Measurements from ENCODE around the gene IRGQ. TPM values are rescaled to one million over a fixed set of nuclear protein-coding genes. Genes with fewer than 3 reads are reported as not detected.

IRGQ gene
- total and polyA plus RNA-seq, 2 donors from 2014 or later = 9.5 to 24.2 TPM

- no peak for FAIRE-seq
- intact Hi-C loops (cut with DNase I) = no loop called here
Observed at GRCh38 chr19:43584484-43584883, 11.4 kb downstream of the IRGQ start.

GRCh38 chr19:43582495-43582894 is 13.4 kb downstream of the IRGQ start:
- intact Hi-C loops (cut with DNase I) = no loop called here
- Histone ChIP-seq H3K27me3 (ENCODE audit: control insufficient read depth, insufficient read depth, low read length) (no peaks in the 10 kb centered on the region), H3K4me3 (ENCODE audit: low read length in 3 of 3) (no peak overlapping the region), H3K9ac (ENCODE audit: low read length in 3 of 3) (no peak overlapping the region), H3K27ac (ENCODE audit: low read depth in 2 of 2, low read length in 2 of 2) (peak overlapping the region in 1 of 2 donors; percentile 9), H3K9me3 (ENCODE audit: control insufficient read depth in 2 of 3, insufficient read depth in 1 of 3, low read length in 3 of 3) (no peaks in the 10 kb centered on the region), H3K4me1 (ENCODE audit: control insufficient read depth in 2 of 3, insufficient read depth in 2 of 3, low read depth in 1 of 3, low read length in 3 of 3) (peaks cover 0 to 29% (median 17%) of the 10 kb centered on the region in 3 donors), H3K36me3 (ENCODE audit: control insufficient read depth in 2 of 3, insufficient read depth in 3 of 3, low read length in 3 of 3) (no peaks in the 10 kb centered on the region)
- DNase-seq = no peak
- FAIRE-seq = no peak
- TF ChIP-seq, protein P1, sequence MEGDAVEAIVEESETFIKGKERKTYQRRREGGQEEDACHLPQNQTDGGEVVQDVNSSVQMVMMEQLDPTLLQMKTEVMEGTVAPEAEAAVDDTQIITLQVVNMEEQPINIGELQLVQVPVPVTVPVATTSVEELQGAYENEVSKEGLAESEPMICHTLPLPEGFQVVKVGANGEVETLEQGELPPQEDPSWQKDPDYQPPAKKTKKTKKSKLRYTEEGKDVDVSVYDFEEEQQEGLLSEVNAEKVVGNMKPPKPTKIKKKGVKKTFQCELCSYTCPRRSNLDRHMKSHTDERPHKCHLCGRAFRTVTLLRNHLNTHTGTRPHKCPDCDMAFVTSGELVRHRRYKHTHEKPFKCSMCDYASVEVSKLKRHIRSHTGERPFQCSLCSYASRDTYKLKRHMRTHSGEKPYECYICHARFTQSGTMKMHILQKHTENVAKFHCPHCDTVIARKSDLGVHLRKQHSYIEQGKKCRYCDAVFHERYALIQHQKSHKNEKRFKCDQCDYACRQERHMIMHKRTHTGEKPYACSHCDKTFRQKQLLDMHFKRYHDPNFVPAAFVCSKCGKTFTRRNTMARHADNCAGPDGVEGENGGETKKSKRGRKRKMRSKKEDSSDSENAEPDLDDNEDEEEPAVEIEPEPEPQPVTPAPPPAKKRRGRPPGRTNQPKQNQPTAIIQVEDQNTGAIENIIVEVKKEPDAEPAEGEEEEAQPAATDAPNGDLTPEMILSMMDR (IDR thresholded peaks at IDR 0.05; ENCODE audit: borderline replicate concordance, extremely low read depth, insufficient read depth) = no peak

More at GRCh38 chr19:43584484-43584883, 11.4 kb downstream of the IRGQ start:
- DNase-seq = peak in 2 of 5 donors; percentile 31 to 42
- peak overlapping the region; percentile 84 to 89 for H3K27ac ChIP-seq (ENCODE audit: low read depth in 2 of 2, low read length in 2 of 2)
- H3K27me3 ChIP-seq (ENCODE audit: control insufficient read depth, insufficient read depth, low read length) = no peaks in the 10 kb centered on the region
- TF ChIP-seq, protein P1 (IDR thresholded peaks at IDR 0.05; ENCODE audit: borderline replicate concordance, extremely low read depth, insufficient read depth) = no peak
- H3K36me3 ChIP-seq (ENCODE audit: control insufficient read depth in 2 of 3, insufficient read depth in 3 of 3, low read length in 3 of 3) = peaks cover 0 to 6% (median 5%) of the 10 kb centered on the region in 3 donors
- no peaks in the 10 kb centered on the region for H3K9me3 ChIP-seq (ENCODE audit: control insufficient read depth in 2 of 3, insufficient read depth in 1 of 3, low read length in 3 of 3)
- peak overlapping the region in 1 of 3 donors; percentile 11 for H3K4me3 ChIP-seq (ENCODE audit: low read length in 3 of 3)
- peak overlapping the region in 1 of 3 donors; percentile 35 for H3K9ac ChIP-seq (ENCODE audit: low read length in 3 of 3)
- H3K4me1 ChIP-seq (ENCODE audit: control insufficient read depth in 2 of 3, insufficient read depth in 2 of 3, low read depth in 1 of 3, low read length in 3 of 3) = peaks cover 0 to 29% (median 17%) of the 10 kb centered on the region in 3 donors

DNA sequence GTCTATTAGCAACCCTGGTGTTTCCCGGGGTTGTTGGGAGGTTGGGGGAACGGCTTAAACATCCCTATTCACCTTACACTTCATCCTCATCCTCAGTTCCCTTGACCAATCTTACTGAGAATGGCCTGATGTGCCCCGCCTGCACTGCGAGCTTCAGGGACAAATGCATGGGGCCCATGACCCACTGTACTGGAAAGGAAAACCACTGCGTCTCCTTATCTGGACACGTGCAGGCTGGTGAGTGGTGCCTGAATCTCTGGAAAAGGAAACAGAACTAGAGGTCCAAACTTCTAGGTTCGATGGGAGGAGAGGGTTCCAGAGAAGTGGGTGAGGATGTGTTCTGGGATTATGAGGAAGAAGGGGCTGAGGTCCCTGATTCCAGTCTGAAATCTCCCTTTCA is 14.5 kb downstream of the IRGQ start:
- peak in 1 of 5 donors; percentile 42 for DNase-seq
- intact Hi-C loops (cut with DNase I) = no loop called here
- FAIRE-seq = no peak
- peak overlapping the region in 1 of 2 donors; percentile 41 for H3K27ac ChIP-seq (ENCODE audit: low read depth in 2 of 2, low read length in 2 of 2)
- peak overlapping the region in 2 of 3 donors; percentile 56 to 71 for H3K4me3 ChIP-seq (ENCODE audit: low read length in 3 of 3)
- no peaks in the 10 kb centered on the region for H3K9me3 ChIP-seq (ENCODE audit: control insufficient read depth in 2 of 3, insufficient read depth in 1 of 3, low read length in 3 of 3)
- H3K4me1 ChIP-seq (ENCODE audit: control insufficient read depth in 2 of 3, insufficient read depth in 2 of 3, low read depth in 1 of 3, low read length in 3 of 3) = peaks cover 0 to 29% (median 17%) of the 10 kb centered on the region in 3 donors
- no peaks in the 10 kb centered on the region for H3K27me3 ChIP-seq (ENCODE audit: control insufficient read depth, insufficient read depth, low read length)
- no peaks in the 10 kb centered on the region for H3K36me3 ChIP-seq (ENCODE audit: control insufficient read depth in 2 of 3, insufficient read depth in 3 of 3, low read length in 3 of 3)
- peak overlapping the region in 1 of 3 donors; percentile 51 for H3K9ac ChIP-seq (ENCODE audit: low read length in 3 of 3)
- TF ChIP-seq, protein P1 (IDR thresholded peaks at IDR 0.05; ENCODE audit: borderline replicate concordance, extremely low read depth, insufficient read depth) = no peak

GRCh38 chr19:43578787-43579186 is 17.1 kb downstream of the IRGQ start:
- DNase-seq (no peak), FAIRE-seq (no peak)
- intact Hi-C loops (cut with DNase I) = no loop called here

More at GRCh38 chr19:43578787-43579186, 17.1 kb downstream of the IRGQ start:
- Histone ChIP-seq H3K9me3 (ENCODE audit: control insufficient read depth in 2 of 3, insufficient read depth in 1 of 3, low read length in 3 of 3) (no peaks in the 10 kb centered on the region), H3K36me3 (ENCODE audit: control insufficient read depth in 2 of 3, insufficient read depth in 3 of 3, low read length in 3 of 3) (no peaks in the 10 kb centered on the region), H3K9ac (ENCODE audit: low read length in 3 of 3) (no peak overlapping the region), H3K4me3 (ENCODE audit: low read length in 3 of 3) (no peak overlapping the region), H3K27me3 (ENCODE audit: control insufficient read depth, insufficient read depth, low read length) (no peaks in the 10 kb centered on the region), H3K4me1 (ENCODE audit: control insufficient read depth in 2 of 3, insufficient read depth in 2 of 3, low read depth in 1 of 3, low read length in 3 of 3) (peaks cover 0 to 29% (median 18%) of the 10 kb centered on the region in 3 donors), H3K27ac (ENCODE audit: low read depth in 2 of 2, low read length in 2 of 2) (no peak overlapping the region)
- TF ChIP-seq, protein P1 (IDR thresholded peaks at IDR 0.05; ENCODE audit: borderline replicate concordance, extremely low read depth, insufficient read depth) = no peak

Data from kidney (tissue), 14 donors.